ENCODE data around the gene HBB. TPM values are rescaled to one million over a fixed set of nuclear protein-coding genes. Genes with fewer than 3 reads are reported as not detected.

HBB gene
- total RNA-seq, 4 donors from 2014 or later = 16.1 to 148 (median 132) TPM; not detected in 1

DNA sequence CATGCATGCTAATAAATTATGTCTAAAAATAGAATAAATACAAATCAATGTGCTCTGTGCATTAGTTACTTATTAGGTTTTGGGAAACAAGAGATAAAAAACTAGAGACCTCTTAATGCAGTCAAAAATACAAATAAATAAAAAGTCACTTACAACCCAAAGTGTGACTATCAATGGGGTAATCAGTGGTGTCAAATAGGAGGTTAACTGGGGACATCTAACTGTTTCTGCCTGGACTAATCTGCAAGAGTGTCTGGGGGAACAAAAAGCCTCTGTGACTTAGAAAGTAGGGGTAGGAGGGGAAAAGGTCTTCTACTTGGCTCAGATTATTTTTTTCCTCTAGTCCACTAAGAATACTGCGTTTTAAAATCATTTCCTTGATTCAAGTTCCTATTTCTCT, 810 bp upstream of the HBB start:
- no peak overlapping the region for H3K4me3 ChIP-seq
- no peaks in the 10 kb centered on the region for H3K4me1 ChIP-seq
- TF ChIP-seq EP300 (IDR thresholded peaks at IDR 0.05) = no peak
- no peak for TF ChIP-seq POLR2AphosphoS5 (IDR thresholded peaks at IDR 0.05)
- no peak for TF ChIP-seq POLR2A (IDR thresholded peaks at IDR 0.05)
- TF ChIP-seq, protein P1, sequence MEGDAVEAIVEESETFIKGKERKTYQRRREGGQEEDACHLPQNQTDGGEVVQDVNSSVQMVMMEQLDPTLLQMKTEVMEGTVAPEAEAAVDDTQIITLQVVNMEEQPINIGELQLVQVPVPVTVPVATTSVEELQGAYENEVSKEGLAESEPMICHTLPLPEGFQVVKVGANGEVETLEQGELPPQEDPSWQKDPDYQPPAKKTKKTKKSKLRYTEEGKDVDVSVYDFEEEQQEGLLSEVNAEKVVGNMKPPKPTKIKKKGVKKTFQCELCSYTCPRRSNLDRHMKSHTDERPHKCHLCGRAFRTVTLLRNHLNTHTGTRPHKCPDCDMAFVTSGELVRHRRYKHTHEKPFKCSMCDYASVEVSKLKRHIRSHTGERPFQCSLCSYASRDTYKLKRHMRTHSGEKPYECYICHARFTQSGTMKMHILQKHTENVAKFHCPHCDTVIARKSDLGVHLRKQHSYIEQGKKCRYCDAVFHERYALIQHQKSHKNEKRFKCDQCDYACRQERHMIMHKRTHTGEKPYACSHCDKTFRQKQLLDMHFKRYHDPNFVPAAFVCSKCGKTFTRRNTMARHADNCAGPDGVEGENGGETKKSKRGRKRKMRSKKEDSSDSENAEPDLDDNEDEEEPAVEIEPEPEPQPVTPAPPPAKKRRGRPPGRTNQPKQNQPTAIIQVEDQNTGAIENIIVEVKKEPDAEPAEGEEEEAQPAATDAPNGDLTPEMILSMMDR (IDR thresholded peaks at IDR 0.05) = no peak
- no peaks in the 10 kb centered on the region for H3K36me3 ChIP-seq
- H3K9me3 ChIP-seq = no peaks in the 10 kb centered on the region
- 25 to 57% methylated on average over 1 of the region's 1 CpG for WGBS, 2 donors (ENCODE audit: low coverage in 1 of 2)
- H3K27ac ChIP-seq = no peak overlapping the region
- H3K27me3 ChIP-seq = no peaks in the 10 kb centered on the region
- ATAC-seq = no peak

DNA sequence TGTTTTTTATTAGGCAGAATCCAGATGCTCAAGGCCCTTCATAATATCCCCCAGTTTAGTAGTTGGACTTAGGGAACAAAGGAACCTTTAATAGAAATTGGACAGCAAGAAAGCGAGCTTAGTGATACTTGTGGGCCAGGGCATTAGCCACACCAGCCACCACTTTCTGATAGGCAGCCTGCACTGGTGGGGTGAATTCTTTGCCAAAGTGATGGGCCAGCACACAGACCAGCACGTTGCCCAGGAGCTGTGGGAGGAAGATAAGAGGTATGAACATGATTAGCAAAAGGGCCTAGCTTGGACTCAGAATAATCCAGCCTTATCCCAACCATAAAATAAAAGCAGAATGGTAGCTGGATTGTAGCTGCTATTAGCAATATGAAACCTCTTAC, 1.4 kb downstream of the HBB start:
- ATAC-seq = no peak
- TF ChIP-seq EP300 (IDR thresholded peaks at IDR 0.05) (no peak), POLR2AphosphoS5 (IDR thresholded peaks at IDR 0.05) (no peak), POLR2A (IDR thresholded peaks at IDR 0.05) (no peak)
- TF ChIP-seq, protein P1 (IDR thresholded peaks at IDR 0.05) = no peak
- Histone ChIP-seq H3K9me3 (peaks cover 0 to 6% (median 0%) of the 10 kb centered on the region in 3 donors), H3K36me3 (no peaks in the 10 kb centered on the region), H3K4me1 (no peaks in the 10 kb centered on the region), H3K27me3 (no peaks in the 10 kb centered on the region), H3K4me3 (no peak overlapping the region), H3K27ac (no peak overlapping the region)
- WGBS, 2 donors (ENCODE audit: low coverage in 1 of 2) = 20 to 47% methylated on average over 1 to 2 of the region's 2 CpGs

DNA sequence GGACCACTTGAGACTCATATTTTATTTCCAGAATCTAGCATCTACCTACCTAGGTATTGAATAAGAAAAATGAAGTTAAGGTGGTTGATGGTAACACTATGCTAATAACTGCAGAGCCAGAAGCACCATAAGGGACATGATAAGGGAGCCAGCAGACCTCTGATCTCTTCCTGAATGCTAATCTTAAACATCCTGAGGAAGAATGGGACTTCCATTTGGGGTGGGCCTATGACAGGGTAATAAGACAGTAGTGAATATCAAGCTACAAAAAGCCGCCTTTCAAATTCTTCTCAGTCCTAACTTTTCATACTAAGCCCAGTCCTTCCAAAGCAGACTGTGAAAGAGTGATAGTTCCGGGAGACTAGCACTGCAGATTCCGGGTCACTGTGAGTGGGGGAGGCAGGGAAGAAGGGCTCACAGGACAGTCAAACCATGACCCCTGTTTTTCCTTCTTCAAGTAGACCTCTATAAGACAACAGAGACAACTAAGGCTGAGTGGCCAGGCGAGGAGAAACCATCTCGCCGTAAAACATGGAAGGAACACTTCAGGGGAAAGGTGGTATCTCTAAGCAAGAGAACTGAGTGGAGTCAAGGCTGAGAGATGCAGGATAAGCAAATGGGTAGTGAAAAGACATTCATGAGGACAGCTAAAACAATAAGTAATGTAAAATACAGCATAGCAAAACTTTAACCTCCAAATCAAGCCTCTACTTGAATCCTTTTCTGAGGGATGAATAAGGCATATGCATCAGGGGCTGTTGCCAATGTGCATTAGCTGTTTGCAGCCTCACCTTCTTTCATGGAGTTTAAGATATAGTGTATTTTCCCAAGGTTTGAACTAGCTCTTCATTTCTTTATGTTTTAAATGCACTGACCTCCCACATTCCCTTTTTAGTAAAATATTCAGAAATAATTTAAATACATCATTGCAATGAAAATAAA, 2.1 kb downstream of the HBB start:
- Histone ChIP-seq H3K36me3 (no peaks in the 10 kb centered on the region), H3K27ac (no peak overlapping the region), H3K4me3 (no peak overlapping the region), H3K9me3 (peaks cover 0 to 6% (median 0%) of the 10 kb centered on the region in 3 donors), H3K4me1 (no peaks in the 10 kb centered on the region), H3K27me3 (no peaks in the 10 kb centered on the region)
- no peak for ATAC-seq
- 0 to 83% methylated on average over 1 to 4 of the region's 6 CpGs for WGBS, 2 donors (ENCODE audit: low coverage in 1 of 2)
- TF ChIP-seq, protein P1 (IDR thresholded peaks at IDR 0.05) = no peak
- TF ChIP-seq POLR2AphosphoS5 (IDR thresholded peaks at IDR 0.05) (no peak), EP300 (IDR thresholded peaks at IDR 0.05) (no peak), POLR2A (IDR thresholded peaks at IDR 0.05) (no peak)

DNA sequence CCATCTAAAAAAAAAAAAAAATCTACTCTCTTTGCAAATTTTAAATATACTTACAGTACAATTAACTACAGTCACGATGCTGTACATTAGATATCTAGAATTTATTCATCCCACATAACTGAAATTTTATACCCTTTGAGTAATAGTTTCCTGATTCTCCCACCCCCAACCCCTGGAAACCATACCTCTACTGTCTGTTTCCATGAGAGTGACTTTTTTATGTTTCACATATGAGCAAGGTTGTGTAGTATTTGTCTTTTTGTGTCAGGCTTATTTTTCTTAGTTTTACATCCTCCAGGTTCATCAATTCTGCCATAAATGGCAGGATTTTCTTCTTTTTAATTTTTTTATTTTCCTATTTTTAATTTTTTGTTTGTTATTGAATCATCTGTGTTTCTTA, 3.2 kb downstream of the HBB start:
- Histone ChIP-seq H3K36me3 (no peaks in the 10 kb centered on the region), H3K27me3 (no peaks in the 10 kb centered on the region), H3K4me1 (no peaks in the 10 kb centered on the region), H3K9me3 (peaks cover 0 to 6% (median 0%) of the 10 kb centered on the region in 3 donors), H3K4me3 (no peak overlapping the region), H3K27ac (no peak overlapping the region)
- ATAC-seq = no peak
- TF ChIP-seq, protein P1 (IDR thresholded peaks at IDR 0.05) = no peak
- TF ChIP-seq POLR2A (IDR thresholded peaks at IDR 0.05) = no peak
- no peak for TF ChIP-seq EP300 (IDR thresholded peaks at IDR 0.05)
- TF ChIP-seq POLR2AphosphoS5 (IDR thresholded peaks at IDR 0.05) = no peak
- 78 to 89% methylated on average over 1 of the region's 1 CpG for WGBS, 2 donors (ENCODE audit: low coverage in 1 of 2)

DNA sequence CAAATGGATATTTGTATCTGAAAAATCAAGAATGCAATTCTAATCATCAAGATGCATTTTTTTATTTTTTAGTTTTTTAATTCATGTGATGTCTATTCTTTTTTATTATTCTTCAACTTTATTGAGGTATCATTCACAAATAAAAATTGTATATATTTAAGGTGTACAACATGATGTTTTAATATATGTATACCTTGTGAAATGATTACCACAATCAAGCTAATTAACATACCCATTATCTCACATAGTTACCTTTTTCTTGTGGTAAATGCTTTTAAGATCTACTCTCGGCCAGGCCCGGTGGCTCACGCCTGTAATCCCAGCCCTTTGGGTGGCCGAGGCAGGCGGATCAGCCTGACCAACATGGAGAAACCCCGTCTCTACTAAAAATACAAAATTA, 3.7 kb downstream of the HBB start:
- TF ChIP-seq EP300 (IDR thresholded peaks at IDR 0.05) = no peak
- TF ChIP-seq, protein P1 (IDR thresholded peaks at IDR 0.05) = no peak
- TF ChIP-seq POLR2AphosphoS5 (IDR thresholded peaks at IDR 0.05) = no peak
- no peak for TF ChIP-seq POLR2A (IDR thresholded peaks at IDR 0.05)
- ATAC-seq = no peak
- Histone ChIP-seq H3K27ac (no peak overlapping the region), H3K27me3 (no peaks in the 10 kb centered on the region), H3K9me3 (peaks cover 0 to 6% (median 0%) of the 10 kb centered on the region in 3 donors), H3K4me1 (no peaks in the 10 kb centered on the region), H3K4me3 (no peak overlapping the region), H3K36me3 (no peaks in the 10 kb centered on the region)
- 51 to 100% methylated on average over 2 to 4 of the region's 6 CpGs for WGBS, 2 donors (ENCODE audit: low coverage in 1 of 2)

All from gastroesophageal sphincter (tissue), 4 donors.